Neural cell (in vitro differentiated cells): ENCODE results near the gene HSF5.

ENCODE experiments used
- CTCF ChIP-seq: fragments of 450-650 bp; IDR thresholded peaks from 2 replicates; pipeline ENCODE4 v1.5.1; 2014; ENCODE audit warnings: antibody characterized with exemption, mild to moderate bottlenecking, moderate library complexity; ENCODE audit not compliant: poor library complexity, severe bottlenecking
- EZH2 ChIP-seq: fragments of 200-600, 300-800 bp; shearing (Covaris generic), sonication (generic); IDR thresholded peaks from 2 replicates; pipeline ENCODE4 v1.6.1; 2014; ENCODE audit warnings: antibody characterized with exemption, low read length, borderline replicate concordance, mild to moderate bottlenecking; ENCODE audit not compliant: insufficient read depth, poor library complexity, severe bottlenecking
- MXI1 ChIP-seq: fragments of 450-650 bp; conservative IDR thresholded peaks from 2 replicates; pipeline ENCODE4 v1.6.1; 2014; ENCODE audit warnings: antibody characterized with exemption, mild to moderate bottlenecking; ENCODE audit not compliant: poor library complexity, severe bottlenecking
- REST ChIP-seq: IDR thresholded peaks from 2 replicates; pipeline ENCODE4 v1.6.1; 2012; ENCODE audit warnings: borderline replicate concordance
- SMC3 ChIP-seq: fragments of 450-650 bp; conservative IDR thresholded peaks from 2 replicates; pipeline ENCODE4 v1.6.1; 2014; ENCODE audit warnings: antibody characterized with exemption, mild to moderate bottlenecking, moderate library complexity; ENCODE audit not compliant: poor library complexity

- TF ChIP-seq CTCF (no peak), SMC3 (no peak), EZH2 (no peak), REST (no peak), MXI1 (no peak)
Measured at GRCh38 chr17:58480090-58480489, 8.1 kb downstream of the HSF5 start.
